Gastrocnemius medialis (tissue), 4 donors: ENCODE results near the gene OLFML2B. TPM values are rescaled to one million over a fixed set of nuclear protein-coding genes. Genes with fewer than 3 reads are reported as not detected.
A peak's percentile ranks its signal among the peaks of the same experiment; 100 is the strongest.

Experiments used
- ATAC-seq, 2 donors: fragments of 150-250 bp; one replicate each; pipeline ENCODE4 v1.9.1; 2016
- DNase-seq, 2 donors: peaks; one replicate each; pipeline ENCODE4 v3.0.0-alpha.2; 2019
- H3K27ac ChIP-seq, 4 donors: fragments of 200-600 bp; sonication (generic); 1 replicate in 1 of 4; 2 replicates in 3 of 4; pipeline ENCODE4 v1.5.1; 2016 to 2018; ENCODE audit warnings: mild to moderate bottlenecking in 2 of 4, moderate library complexity in 1 of 4
- H3K27me3 ChIP-seq, 3 donors: fragments of 200-600 bp; sonication (generic) in 2 of 3; 1 replicate in 1 of 3; 2 replicates in 2 of 3; pipeline versions ENCODE4 v1.5.1 to v1.6.0; 2016 to 2019; ENCODE audit warnings: mild to moderate bottlenecking in 1 of 3, moderate library complexity in 1 of 3
- H3K36me3 ChIP-seq, 2 donors: fragments of 200-600 bp; sonication (generic) in 1 of 2; one replicate each; pipeline ENCODE4 v1.5.1; 2017 to 2018
- H3K4me1 ChIP-seq, 2 donors: fragments of 200-600 bp; sonication (generic) in 1 of 2; one replicate each; pipeline ENCODE4 v1.5.1; 2016 to 2017; ENCODE audit warnings: mild to moderate bottlenecking in 2 of 2
- H3K4me3 ChIP-seq, 4 donors: fragments of 200-600 bp; sonication (generic) in 3 of 4; 1 replicate in 1 of 4; 2 replicates in 3 of 4; pipeline ENCODE4 v1.5.1; 2016 to 2019; ENCODE audit warnings: mild to moderate bottlenecking in 2 of 4
- H3K9me3 ChIP-seq, 3 donors: fragments of 200-600 bp; sonication (generic) in 2 of 3; 1 replicate in 1 of 3; 2 replicates in 2 of 3; pipeline ENCODE4 v1.5.1; 2016 to 2019
- CTCF ChIP-seq, 5 experiments: fragments of 450-650 bp in 3 of 5; fragments of 200-600 bp in 2 of 5; sonication (generic) in 2 of 5; IDR thresholded peaks in 4 of 5; conservative IDR thresholded peaks in 1 of 5; 1 replicate in 4 of 5; 2 replicates in 1 of 5; pipeline ENCODE4 v1.5.1; 2016 to 2019; ENCODE audit warnings: antibody characterized with exemption in 5 of 5, mild to moderate bottlenecking in 3 of 5, moderate library complexity in 3 of 5
- POLR2A ChIP-seq, 2 donors: fragments of 450-650 bp; IDR thresholded peaks; one replicate each; pipeline ENCODE4 v1.6.1; 2017; ENCODE audit warnings: antibody characterized with exemption in 2 of 2, mild to moderate bottlenecking in 2 of 2, moderate library complexity in 2 of 2
- in situ Hi-C, 4 donors: fragments of 200-750 bp; cut with MboI; loops; one replicate each; pipeline versions ENCODE4 v1.15.0 to v1.8.0; 2017; ENCODE audit warnings: low sequenced_read_pairs in 4 of 4
- intact Hi-C: fragments of 100-400 bp; cut with DNase I; formaldehyde crosslinking; loops from one replicate; pipeline ENCODE4 v1.15.1; 2023; ENCODE audit warnings: low total_unique reads
- total RNA-seq, 4 donors: library from RNA; depleted of rRNA; stranded (reverse); fragments of >200 nt; gene quantifications; one replicate each; pipeline versions ENCODE4 v1.1.0 to v1.2.3, GENCODE V29; 2016

Gene OLFML2B
- total RNA-seq, 4 donors from 2014 or later, result 0.68 to 6.6 (median 2.7) TPM

GRCh38 chr1:162040001-162040400, 16.3 kb upstream of the OLFML2B start:
- H3K27ac ChIP-seq, result no peak overlapping the region
- no peaks in the 10 kb centered on the region for H3K4me1 ChIP-seq
- ATAC-seq (no peak), DNase-seq (no peak)
- no peaks in the 10 kb centered on the region for H3K36me3 ChIP-seq
- H3K4me3 ChIP-seq, result no peak overlapping the region
- in situ Hi-C loops (loop anchor here in 1 of 4 donors (25.0 kb wide), 1 partner anchor 178 kb away; no protein-coding TSS in a partner anchor), intact Hi-C loops (no loop called here)
- H3K27me3 ChIP-seq, result no peaks in the 10 kb centered on the region
- TF ChIP-seq CTCF (IDR thresholded peaks at IDR 0.05 in 4 of 5, conservative IDR thresholded peaks at IDR 0.05 in 1 of 5) (no peak), POLR2A (IDR thresholded peaks at IDR 0.05) (no peak)
- H3K9me3 ChIP-seq, result no peaks in the 10 kb centered on the region

- Histone ChIP-seq H3K27me3 (no peaks in the 10 kb centered on the region), H3K4me3 (no peak overlapping the region), H3K4me1 (peaks cover 4% of the 10 kb centered on the region in 2 donors), H3K27ac (no peak overlapping the region), H3K9me3 (no peaks in the 10 kb centered on the region), H3K36me3 (no peaks in the 10 kb centered on the region)
- intact Hi-C loops, result no loop called here
- no peak for DNase-seq
- in situ Hi-C loops, result loop anchor here (5.0 to 25.0 kb wide), 3 partner anchors 176 to 246 kb away; no protein-coding TSS in a partner anchor
- ATAC-seq, result no peak
- TF ChIP-seq CTCF (IDR thresholded peaks at IDR 0.05 in 4 of 5, conservative IDR thresholded peaks at IDR 0.05 in 1 of 5), result no peak
Measured at GRCh38 chr1:162038624-162039023, 15.0 kb upstream of the OLFML2B start.

GRCh38 chr1:162036163-162036562, 12.5 kb upstream of the OLFML2B start:
- Histone ChIP-seq H3K9me3 (no peaks in the 10 kb centered on the region), H3K27me3 (no peaks in the 10 kb centered on the region), H3K4me3 (no peak overlapping the region), H3K4me1 (peaks cover 4% of the 10 kb centered on the region in 2 donors), H3K27ac (no peak overlapping the region), H3K36me3 (no peaks in the 10 kb centered on the region)
- intact Hi-C loops (no loop called here), in situ Hi-C loops (loop anchor here (5.0 to 25.0 kb wide), 3 partner anchors 174 to 244 kb away; no protein-coding TSS in a partner anchor)
- no peak for TF ChIP-seq CTCF (IDR thresholded peaks at IDR 0.05 in 4 of 5, conservative IDR thresholded peaks at IDR 0.05 in 1 of 5)
- TF ChIP-seq POLR2A (IDR thresholded peaks at IDR 0.05), result no peak
- no peak for ATAC-seq
- no peak for DNase-seq

- no peak for DNase-seq
- H3K4me1 ChIP-seq, result peaks cover 4% of the 10 kb centered on the region in 2 donors
- no peaks in the 10 kb centered on the region for H3K27me3 ChIP-seq
- TF ChIP-seq POLR2A (IDR thresholded peaks at IDR 0.05), result no peak
- no peak for TF ChIP-seq CTCF (IDR thresholded peaks at IDR 0.05 in 4 of 5, conservative IDR thresholded peaks at IDR 0.05 in 1 of 5)
- H3K4me3 ChIP-seq, result no peak overlapping the region
- no peaks in the 10 kb centered on the region for H3K36me3 ChIP-seq
- no peak overlapping the region for H3K27ac ChIP-seq
- in situ Hi-C loops (loop anchor here (5.0 to 25.0 kb wide), 3 partner anchors 173 to 243 kb away; no protein-coding TSS in a partner anchor), intact Hi-C loops (no loop called here)
- no peaks in the 10 kb centered on the region for H3K9me3 ChIP-seq
- no peak for ATAC-seq
Measured at GRCh38 chr1:162035241-162035640, 11.6 kb upstream of the OLFML2B start.

- DNase-seq, result peak in 1 of 2 donors; percentile 46
- H3K9me3 ChIP-seq, result no peaks in the 10 kb centered on the region
- no peaks in the 10 kb centered on the region for H3K27me3 ChIP-seq
- H3K4me1 ChIP-seq, result peaks cover 4% of the 10 kb centered on the region in 2 donors
- ATAC-seq, result peak; percentile 63 to 69
- TF ChIP-seq CTCF (IDR thresholded peaks at IDR 0.05 in 4 of 5, conservative IDR thresholded peaks at IDR 0.05 in 1 of 5), result no peak
- TF ChIP-seq POLR2A (IDR thresholded peaks at IDR 0.05), result no peak
- no peak overlapping the region for H3K27ac ChIP-seq
- H3K4me3 ChIP-seq, result no peak overlapping the region
- no peaks in the 10 kb centered on the region for H3K36me3 ChIP-seq
- in situ Hi-C loops (loop anchor here in 2 of 4 donors (10.0 to 25.0 kb wide), 2 partner anchors 171 to 239 kb away; no protein-coding TSS in a partner anchor), intact Hi-C loops (no loop called here)
Measured at GRCh38 chr1:162033428-162033827, 9.8 kb upstream of the OLFML2B start.
